OCI-LY1 (cell line): ENCODE results near the gene KLHL14.

Experiments used
- CTCF ChIP-seq: fragments of 200-600 bp; sonication (generic), shearing (Covaris generic); IDR thresholded peaks from 2 replicates; pipeline ENCODE4 v1.5.1; 2017; ENCODE audit warnings: mild to moderate bottlenecking, antibody characterized with exemption, low read length, moderate library complexity, mixed read lengths
- EZH2 ChIP-seq: fragments of 200-600 bp; sonication (generic), shearing (Covaris generic); IDR thresholded peaks from 2 replicates; pipeline ENCODE4 v1.8.0; 2017; ENCODE audit warnings: borderline replicate concordance, mixed run types, mild to moderate bottlenecking, antibody characterized with exemption, low read length, moderate library complexity, mixed read lengths

- TF ChIP-seq EZH2 (no peak), CTCF (no peak)
Observed at GRCh38 chr18:32764611-32765244, 8.1 kb downstream of the KLHL14 start.
